ENCODE results near the gene CCDC186.

DNA sequence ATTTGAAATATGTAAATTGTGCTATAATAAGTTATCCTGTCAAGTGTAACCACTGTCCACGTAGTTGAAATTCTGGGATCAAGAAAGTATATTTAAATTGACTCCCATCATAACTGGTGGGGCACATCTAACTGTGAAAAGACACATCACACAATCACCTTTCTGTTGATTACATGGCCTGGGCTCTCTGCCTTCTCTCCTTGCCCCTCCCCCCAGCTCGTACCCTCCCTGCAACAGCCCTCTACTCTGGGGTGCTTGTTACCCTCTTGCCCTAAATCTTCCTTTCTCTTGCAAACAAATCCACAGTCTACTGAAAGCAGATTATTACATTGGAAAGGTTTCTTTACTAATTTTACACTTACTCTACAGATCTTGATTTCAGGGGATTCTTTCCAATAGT, 56.3 kb downstream of the CCDC186 start:
- no peak for TF ChIP-seq GRHL1 (CRISPR knock-in tag; conservative IDR thresholded peaks at IDR 0.05)
- TF ChIP-seq PAX8 (CRISPR knock-in tag; IDR thresholded peaks at IDR 0.05; ENCODE audit: borderline replicate concordance), result no peak
- no peak for TF ChIP-seq SRSF4 (IDR thresholded peaks at IDR 0.05; ENCODE audit: low read depth, low read length, poor library complexity, severe bottlenecking)
- TF ChIP-seq SMAD3 (CRISPR knock-in tag; IDR thresholded peaks at IDR 0.05), result no peak
- TF ChIP-seq USF2 (IDR thresholded peaks at IDR 0.05; ENCODE audit: low read depth, low read length), result no peak
- no peak for TF ChIP-seq USF2 (CRISPR knock-in tag; IDR thresholded peaks at IDR 0.05; ENCODE audit: borderline replicate concordance)
- no peak for TF ChIP-seq CHD2 (IDR thresholded peaks at IDR 0.05; ENCODE audit: low read depth, low read length)
- TF ChIP-seq, protein P1, sequence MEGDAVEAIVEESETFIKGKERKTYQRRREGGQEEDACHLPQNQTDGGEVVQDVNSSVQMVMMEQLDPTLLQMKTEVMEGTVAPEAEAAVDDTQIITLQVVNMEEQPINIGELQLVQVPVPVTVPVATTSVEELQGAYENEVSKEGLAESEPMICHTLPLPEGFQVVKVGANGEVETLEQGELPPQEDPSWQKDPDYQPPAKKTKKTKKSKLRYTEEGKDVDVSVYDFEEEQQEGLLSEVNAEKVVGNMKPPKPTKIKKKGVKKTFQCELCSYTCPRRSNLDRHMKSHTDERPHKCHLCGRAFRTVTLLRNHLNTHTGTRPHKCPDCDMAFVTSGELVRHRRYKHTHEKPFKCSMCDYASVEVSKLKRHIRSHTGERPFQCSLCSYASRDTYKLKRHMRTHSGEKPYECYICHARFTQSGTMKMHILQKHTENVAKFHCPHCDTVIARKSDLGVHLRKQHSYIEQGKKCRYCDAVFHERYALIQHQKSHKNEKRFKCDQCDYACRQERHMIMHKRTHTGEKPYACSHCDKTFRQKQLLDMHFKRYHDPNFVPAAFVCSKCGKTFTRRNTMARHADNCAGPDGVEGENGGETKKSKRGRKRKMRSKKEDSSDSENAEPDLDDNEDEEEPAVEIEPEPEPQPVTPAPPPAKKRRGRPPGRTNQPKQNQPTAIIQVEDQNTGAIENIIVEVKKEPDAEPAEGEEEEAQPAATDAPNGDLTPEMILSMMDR (CRISPR knock-in tag; IDR thresholded peaks at IDR 0.05), result no peak
- TF ChIP-seq, protein P2, sequence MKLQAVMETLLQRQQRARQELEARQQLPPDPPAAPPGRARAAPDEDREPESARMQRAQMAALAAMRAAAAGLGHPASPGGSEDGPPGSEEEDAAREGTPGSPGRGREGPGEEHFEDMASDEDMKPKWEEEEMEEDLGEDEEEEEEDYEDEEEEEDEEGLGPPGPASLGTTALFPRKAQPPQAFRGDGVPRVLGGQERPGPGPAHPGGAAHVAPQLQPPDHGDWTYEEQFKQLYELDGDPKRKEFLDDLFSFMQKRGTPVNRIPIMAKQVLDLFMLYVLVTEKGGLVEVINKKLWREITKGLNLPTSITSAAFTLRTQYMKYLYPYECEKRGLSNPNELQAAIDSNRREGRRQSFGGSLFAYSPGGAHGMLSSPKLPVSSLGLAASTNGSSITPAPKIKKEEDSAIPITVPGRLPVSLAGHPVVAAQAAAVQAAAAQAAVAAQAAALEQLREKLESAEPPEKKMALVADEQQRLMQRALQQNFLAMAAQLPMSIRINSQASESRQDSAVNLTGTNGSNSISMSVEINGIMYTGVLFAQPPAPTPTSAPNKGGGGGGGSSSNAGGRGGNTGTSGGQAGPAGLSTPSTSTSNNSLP (IDR thresholded peaks at IDR 0.05; ENCODE audit: low read depth, low read length), result no peak
- no peak for TF ChIP-seq DMTF1 (CRISPR knock-in tag; IDR thresholded peaks at IDR 0.05)
- TF ChIP-seq ZNF629 (CRISPR knock-in tag; conservative IDR thresholded peaks at IDR 0.05), result no peak
- TF ChIP-seq CAMTA2 (CRISPR knock-in tag; IDR thresholded peaks at IDR 0.05; ENCODE audit: borderline replicate concordance), result no peak
- no peak for TF ChIP-seq JUND (CRISPR knock-in tag; IDR thresholded peaks at IDR 0.05)
- TF ChIP-seq SIN3A (IDR thresholded peaks at IDR 0.05; ENCODE audit: borderline replicate concordance, low read depth, low read length), result no peak
- no peak for TF ChIP-seq RAD21 (CRISPR knock-in tag; IDR thresholded peaks at IDR 0.05)

Data from HepG2 (cell line).